HG02623 (cell line): ENCODE results near the gene KLK13.

Source experiments
- ATAC-seq: cut with Tn5 transposase; IDR thresholded peaks from one replicate; pipeline ENCODE4 v1.9.1; 2021; ENCODE audit warnings: moderate library complexity; ENCODE audit not compliant: unreplicated experiment

The KLK13 gene

DNA sequence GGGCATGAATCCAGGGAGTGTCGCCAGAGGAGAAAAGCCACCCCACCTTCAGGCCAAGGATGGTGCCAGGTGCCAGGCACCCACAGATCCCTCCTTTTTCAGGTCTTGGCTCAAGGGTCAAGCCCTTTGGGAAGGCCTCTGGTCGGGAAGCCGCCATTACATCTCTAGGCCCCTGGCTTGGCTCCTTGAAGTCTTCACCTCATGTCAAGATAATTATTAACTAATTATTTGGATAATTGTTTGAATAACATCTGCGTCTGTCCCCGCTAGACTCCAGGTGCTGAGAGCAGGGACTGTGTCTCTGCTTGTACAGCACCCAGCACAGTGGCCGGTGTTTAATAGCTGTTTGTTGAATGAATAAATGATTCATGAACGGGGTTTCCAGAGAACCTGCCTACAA lies 1.2 kb downstream of the KLK13 start:
- no peak for ATAC-seq

DNA sequence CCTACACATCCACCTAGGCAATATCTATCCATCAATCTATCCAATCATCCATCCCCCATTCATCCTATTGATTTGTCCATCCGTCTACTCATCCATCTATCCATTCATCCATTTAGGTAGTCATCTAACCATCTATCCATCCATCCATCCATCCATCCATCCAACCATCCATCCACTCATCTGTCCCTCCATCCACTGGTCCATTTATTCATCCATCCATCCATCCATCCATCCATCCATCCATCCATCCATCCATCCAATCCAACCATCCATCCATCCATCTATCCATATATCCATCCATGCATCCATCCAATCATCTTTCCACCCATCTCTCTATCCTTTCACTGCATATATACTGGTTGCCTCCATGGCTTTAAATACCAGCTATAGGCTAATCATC lies 3.9 kb downstream of the KLK13 start:
- ATAC-seq: no peak

DNA sequence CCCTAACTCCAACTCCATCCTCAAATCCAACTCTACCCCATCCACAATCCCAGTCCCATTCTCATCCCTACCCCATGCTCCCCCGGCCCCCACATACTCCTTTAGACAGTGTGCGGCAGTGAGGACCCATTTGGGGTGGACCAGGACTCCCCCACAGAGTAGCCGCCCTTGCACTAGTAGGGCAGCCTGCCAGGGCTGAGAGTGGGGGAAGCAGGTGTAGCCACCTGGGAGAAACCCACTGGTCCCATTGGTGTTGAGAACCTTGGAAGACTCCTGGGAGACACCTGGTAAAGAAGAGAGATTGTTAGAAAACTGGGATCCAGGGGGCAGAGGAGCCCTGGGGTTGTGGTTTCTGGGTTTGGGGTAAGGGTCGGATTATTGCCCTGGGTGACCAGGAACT lies 4.6 kb downstream of the KLK13 start:
- no peak for ATAC-seq

DNA sequence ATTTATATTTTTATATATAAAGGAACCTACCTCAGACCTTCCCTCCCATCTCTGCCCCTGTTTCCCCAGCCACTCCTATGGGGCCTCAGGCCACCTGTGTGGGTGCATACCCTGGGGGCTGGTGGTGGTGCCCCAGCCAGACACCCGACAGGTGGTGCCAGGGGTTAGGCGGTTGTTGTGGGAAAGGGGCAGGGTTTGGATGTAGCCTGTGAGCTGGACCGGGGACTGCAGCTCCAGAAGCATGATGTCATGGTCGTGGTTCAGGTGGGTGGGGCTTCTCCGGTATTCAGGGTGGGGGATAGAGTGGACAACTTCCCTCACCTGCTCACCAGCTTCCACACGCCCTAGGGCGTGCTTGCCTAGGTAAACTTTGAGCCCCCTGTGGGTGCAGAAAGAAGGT lies 5.2 kb downstream of the KLK13 start:
- ATAC-seq: no peak

DNA sequence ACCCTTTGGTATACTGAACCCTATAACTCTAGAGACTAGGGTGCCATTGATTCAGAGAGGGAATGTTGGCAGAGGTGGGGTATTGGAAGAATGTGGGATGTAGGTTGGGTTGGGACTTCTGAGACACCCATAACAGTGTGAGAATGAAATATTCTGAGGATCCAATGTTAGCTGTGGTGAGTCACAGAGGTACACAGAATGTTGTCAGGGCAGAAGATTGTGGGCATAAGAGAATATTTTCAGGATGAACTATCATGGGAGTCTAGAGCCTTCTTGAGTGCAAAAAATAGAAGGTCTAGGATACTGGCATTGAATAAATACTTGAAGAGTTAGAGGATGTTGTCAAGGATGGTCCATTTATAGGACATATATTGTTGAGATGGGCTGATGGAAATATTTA lies 9.0 kb downstream of the KLK13 start:
- no peak for ATAC-seq

DNA sequence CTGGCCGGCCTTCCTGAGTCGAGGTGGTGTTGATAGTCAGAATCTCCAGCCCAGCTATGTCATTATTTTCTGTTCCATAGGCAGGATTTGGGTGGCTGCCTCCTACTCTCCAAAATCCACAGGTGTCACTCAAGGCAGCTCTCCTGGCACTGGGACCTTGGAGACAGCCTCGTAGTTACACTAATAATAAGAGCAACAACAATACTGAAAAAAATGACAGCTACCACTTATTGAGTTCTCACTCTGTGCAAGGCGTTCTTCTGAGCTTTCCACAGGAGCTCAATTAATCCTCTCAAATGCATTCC lies 17.9 kb downstream of the KLK13 start:
- no peak for ATAC-seq

DNA sequence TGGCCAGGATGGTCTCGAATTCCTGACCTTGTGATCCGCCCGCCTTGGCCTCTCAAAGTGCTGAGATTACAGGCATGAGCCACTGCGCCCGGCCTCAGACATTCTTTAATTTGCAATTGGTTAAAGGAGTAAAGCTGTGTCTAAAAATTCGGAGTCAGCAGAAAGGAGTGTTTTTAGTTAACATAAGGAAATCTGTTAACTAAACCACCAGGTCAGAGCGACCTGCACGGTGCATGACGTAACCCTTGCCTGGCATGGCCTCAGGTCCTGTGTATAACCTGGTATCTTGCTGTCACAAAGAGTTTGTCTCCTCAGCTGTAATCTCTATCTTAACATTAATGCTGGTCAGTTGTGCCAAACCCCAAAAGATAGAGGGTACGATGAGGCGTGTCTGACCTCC lies 20.6 kb downstream of the KLK13 start:
- ATAC-seq: no peak

DNA sequence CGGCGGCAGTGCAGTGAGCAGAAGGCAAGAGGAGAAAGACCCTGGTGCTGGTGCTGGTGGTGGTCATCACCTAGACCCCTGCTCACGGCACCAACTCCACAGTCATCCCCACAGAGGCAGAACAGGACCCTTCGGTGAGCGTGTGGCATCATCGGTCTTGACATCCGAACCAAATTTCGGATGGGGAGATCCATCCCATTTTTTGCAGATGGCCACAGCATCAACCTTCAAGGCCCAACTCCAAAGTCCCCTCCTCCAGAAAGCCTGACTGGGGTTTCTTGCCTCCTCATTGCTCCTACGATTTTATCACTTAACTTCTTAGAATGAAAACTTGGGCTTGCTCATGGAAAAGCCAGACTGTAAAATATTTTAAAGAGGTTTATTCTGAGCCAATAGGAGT lies 21.4 kb downstream of the KLK13 start:
- no peak for ATAC-seq

DNA sequence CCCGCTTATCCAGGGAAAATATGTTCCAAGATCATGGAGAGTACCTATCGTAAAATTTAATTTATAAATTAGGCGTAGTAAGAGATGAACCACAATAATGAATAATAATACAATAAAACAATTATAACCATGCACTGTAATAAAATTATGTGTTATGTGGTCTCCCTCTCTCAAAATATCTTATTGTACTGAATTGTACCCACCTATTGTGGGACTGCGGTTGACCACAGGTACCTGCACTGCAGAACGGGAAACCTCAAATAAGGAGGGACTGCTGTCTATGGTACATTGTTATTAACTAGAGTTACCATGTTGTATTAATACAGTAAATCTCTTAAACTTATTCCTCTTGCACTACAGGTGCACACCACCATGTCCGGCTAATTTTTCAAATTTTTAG lies 24.7 kb downstream of the KLK13 start:
- ATAC-seq: no peak

DNA sequence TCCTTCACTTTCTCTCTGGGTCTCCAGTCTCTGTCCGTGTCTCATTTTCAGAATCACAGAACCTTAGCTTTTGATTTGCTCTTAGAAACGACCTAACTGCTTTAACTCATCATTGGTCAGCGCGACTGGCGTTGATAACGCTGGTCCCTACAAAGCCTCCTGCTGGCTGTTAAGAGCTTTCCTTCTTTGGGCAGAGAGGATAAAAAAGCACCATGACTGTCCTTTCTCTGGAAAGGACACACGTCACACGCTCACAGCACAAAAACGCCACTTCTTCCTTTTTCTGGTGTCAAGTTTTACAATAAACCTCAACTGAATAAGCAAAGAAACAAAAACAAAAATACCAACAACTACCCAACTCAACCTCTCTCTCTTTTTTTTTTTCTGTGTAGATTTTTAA lies 28.4 kb downstream of the KLK13 start:
- no peak for ATAC-seq

DNA sequence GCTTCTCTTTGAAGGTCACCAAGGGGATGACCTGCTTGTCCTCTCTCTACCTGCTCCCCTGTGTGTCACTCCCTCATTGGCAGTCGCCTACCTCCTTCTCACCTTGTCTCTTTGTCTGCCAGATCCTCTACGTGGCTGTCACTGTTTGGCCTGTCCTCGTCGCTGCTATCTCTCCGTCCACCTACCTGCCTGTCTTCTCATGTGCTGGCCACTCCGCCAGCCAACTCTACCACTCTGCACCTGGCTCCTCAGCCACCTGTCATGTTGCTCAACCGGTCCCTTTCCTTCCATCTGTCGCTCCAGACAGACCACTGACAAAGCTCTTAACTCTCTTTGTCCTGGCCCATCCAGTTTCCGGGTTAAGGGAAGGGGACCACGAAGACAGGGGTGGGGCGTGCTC lies 30.2 kb downstream of the KLK13 start, which contains the start of gene KLK12:
Gene KLK12 (minus strand): TSS at position 299 of the 400 bp plus-strand sequence. CDS start 381 bp downstream, outside the sequence.
- no peak for ATAC-seq

DNA sequence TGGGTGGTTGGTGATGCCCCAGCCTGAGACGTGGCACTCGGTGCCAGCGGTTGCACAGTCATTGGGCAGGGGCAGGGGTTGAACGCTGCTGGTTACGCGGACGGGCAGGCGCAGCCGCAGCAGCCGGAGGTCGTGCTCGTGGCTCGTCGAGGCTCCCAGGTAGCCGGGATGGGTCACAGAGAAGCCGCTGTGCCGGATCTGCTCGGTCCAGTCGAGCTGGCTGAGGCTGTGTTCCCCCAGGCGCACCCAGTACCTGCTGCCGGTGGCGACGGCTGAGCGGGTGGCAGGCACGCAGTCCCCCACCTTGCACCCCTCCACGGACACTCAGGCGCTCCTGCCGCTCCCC lies 33.0 kb downstream of the KLK13 start:
- ATAC-seq: no peak

DNA sequence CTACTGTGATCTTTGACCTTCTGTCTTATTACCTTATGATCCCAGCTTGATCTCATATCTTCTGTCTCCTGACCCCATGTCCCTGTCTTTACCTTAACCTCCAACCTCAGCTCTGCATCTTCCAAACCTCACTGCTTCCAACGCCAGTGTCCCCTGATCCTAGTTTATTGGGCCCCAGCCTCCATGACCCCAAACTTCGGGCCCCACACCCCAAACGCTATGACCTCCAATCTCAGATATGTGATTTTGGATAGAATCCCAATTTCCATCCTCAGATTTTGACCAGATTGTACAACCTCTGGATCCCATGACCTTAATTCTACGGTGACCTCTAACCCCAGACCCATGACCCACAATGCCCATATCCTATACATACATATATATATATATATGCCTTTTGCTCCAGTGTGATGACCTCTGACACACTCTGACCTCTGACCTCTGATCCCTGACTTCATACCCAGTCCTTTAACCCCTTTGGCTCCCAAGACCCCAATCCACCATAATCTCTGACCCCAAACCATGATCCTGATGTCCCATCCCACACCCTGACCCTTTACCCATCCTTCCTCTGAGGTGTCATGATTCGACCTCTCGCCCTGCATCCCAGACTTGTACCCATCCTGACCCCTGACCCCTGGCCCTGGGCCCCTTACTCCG lies 33.5 kb downstream of the KLK13 start:
- ATAC-seq: no peak

DNA sequence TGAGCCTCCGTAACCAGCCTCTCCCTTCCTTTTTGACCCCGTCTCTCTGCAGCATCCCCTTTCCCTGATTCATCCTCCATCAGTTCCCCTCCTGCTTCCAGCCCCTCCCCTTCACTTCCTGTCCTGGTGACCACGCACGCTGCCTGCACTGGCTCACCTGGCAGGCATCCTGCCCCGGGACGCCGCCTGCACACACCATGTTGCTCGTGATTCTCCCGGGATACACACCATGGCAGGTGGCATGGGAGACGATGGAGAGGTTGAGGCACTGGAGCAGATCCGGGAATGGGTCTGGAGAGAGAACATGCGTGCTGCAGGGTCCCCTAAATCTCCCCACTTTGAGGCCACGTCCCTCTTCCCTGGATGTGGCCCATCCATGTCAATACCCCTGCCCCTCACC lies 34.3 kb downstream of the KLK13 start:
- ATAC-seq: no peak

DNA sequence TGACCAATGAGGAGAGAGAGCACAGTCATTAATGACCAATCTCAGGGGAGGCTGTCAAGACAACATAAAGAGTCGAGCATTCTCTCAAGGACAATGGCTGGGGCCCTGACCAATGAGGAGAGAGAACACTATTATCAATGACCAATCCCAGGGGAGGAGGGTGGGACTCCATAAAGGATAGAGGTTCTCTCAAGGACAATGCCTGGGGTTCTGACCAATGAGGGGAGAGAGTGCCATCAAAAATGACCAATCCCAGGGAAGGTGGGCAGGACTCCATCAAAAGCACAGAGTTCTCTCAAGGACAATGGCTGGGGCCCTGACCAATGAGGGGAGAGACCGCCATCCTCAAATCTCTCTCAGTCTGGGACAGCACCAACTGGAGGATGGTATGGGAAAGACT lies 35.2 kb downstream of the KLK13 start:
- no peak for ATAC-seq

DNA sequence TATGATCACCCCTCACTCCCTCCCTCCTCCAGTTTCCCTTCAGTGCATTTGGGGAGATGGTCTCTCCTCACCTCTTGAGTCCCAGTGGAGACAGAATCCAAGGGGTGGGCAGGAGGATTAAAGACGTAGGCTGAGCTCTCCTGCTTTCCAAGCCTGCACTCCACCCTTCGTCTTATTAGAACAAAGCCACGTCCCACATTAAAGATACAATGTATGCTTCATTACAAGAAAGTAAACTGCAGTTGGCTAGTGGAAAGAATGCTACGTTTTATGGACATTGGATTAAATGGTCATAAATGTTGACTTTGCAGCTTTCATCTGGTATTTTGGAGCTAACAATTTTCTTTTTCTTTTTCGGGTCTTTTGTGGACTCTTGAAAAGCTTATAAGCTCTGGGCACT lies 37.0 kb downstream of the KLK13 start:
- ATAC-seq: no peak

DNA sequence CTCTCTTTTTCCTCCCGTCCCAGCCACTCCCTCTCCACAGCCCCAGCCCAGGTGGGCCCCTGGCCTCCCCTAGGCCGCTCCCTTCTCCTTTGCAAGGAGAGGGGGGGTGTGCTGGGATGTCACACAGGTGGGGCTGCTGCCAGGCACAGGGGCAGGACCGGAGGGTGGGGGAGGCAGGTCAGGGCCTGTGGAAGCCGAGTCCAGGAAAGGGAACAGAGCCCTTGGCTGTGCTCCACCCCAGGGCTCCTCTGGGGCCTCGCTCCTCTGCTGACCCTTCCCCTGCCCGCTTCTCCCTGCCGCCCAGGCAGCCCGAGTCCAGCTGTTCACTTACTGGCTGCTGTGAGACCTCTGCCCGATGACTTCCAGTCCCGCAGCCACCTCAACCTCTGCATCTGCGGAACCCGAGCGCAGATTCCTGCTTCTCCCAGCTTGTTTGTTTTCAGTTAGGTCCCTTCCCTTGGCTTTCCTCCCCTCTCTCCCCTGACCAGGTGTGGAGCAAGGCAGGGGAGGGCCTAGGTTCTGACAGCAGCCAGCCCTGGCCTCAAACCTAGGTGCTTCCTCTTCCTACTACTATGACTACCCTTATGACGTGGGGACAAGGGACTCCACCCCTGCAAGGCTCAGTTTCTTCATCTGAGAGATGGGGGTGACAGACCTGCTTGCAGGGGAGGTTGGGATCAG lies 37.6 kb downstream of the KLK13 start:
- ATAC-seq: no peak

DNA sequence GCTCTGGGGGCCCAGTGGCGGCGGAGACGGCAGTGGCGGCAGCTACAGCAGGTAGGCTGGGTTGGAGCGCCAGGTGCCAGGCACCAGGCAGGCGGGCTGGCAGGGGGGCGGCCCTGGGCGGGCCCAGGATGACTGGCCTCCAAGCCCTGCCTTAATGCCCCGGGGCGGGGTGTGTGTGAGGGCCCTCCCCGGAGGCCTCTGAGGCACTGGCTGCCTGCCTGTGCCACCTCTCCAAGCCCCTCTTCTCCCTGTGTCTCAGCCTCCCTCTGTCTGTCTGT lies 38.4 kb downstream of the KLK13 start, which contains the start of gene KLK11:
Gene KLK11 (minus strand): TSS at position 63 of the 278 bp plus-strand sequence. CDS start 985 bp downstream, outside the sequence.
- no peak for ATAC-seq

DNA sequence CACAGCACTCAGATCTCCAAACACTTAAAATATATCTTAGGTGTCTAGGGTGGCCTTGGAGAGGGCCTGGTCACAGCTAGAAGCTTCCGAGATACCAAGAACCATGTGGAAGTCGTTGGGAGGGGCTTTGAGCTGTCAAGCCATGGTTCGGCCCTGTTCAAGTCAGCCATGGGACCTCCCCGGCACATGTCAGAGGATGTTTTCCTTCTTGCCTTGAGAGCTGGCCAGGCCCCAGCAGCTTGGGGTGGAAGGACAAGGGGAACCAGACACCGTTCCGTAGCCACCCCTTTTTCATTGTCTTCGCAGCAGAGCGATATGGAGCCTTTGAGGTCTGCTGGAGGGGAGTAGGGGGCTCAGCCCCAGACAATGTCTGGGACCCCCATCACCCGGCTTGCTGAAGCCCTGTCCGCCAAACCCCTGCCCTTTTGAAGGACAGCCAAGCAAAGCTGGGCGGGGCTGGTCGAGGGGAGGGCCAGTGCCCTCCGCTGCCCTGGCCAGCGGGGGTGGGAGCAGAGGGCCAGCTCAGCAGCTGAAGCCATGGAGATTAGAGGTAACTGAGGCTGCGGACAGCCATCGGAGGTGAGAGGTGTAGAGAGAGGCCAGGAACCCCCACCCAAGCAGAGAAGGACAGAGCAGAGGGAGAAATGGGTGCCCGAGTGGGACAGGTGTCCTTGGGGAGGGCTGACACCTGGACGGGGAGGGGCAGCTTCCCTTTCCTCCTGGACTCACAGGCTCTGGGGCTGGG lies 38.9 kb downstream of the KLK13 start:
- no peak for ATAC-seq

DNA sequence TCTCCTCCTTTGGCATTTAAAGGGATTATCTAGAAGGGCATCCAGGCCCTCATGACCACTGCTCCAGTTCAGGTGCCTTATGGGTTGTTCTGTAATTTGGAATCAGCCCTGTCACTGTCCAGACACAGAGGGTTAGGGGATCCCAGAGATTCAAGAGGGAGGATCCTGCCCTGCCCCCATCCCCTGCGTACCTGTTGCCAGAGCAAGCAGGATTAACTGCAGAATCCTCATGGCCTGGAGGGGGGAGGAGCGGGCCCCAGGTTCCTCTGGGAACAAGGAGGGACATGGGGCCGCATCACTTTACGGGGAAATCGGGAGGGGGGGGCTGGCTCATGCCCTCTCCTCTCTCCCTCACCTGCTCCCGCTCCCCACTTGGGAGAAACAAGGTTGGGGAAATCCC lies 39.5 kb downstream of the KLK13 start:
- ATAC-seq: no peak

DNA sequence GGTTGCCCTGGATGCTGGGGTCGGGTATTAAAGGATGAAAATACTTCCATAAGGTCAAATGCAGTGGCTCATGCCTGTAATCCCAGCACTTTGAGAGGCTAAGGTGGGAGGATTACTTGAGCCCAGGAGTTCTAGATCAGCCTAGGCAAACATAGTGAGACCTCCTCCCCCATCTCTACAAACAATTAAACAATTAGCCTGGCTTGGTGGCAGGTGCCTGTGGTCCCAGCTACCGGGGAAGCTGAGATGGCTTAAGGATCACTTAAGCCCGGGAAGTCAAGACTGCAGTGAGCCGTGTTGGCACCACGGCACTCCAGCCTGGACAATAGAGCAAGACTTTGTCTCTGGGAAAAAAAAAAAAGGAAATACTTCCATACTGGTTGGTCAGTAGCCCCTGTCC lies 40.0 kb downstream of the KLK13 start:
- ATAC-seq: no peak

DNA sequence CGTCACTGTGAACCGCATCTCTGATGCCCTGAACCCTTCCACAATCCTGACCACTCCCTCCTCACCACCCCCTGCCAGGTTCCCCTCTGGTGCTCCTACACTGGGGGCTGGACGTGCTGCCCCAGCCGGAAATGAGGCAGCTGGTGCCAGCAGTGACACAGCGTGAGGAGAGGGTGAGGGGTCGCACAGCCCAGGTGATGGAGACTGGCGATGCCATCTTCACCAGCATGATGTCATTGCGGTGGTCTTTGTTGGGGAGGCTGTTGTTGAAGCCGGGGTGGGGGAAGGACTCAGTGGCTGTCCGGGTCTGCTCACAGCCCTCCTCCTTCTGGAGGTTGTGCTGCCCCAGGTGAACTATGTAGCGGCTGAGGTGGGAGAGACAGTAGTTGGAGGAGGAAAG lies 40.9 kb downstream of the KLK13 start:
- ATAC-seq: no peak

DNA sequence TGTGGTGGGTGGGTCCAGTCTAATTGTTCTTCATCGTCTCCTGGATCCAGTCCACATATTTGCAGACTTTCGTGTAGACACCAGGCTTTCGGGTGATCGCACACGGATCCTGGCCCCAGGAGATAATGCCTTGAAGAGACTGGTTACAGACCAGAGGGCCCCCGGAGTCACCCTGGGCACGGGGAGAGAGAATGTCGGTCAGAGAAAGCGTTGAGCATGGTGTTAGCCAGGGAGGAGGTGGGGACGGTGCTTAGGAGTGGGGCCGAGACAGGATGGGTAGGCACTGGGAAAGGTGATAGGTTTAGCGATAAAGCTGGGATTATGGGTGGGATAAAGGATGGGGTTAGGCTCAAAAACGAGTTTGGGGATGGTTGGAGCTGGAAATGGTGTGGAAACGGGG lies 42.4 kb downstream of the KLK13 start:
- ATAC-seq: no peak
